ENCODE data around the gene UNC45A. TPM values are rescaled to one million over a fixed set of nuclear protein-coding genes. Genes with fewer than 3 reads are reported as not detected.
"Not testable (repeated sequence)": the region's sequence is repeated elsewhere in the genome, so short reads cannot be mapped to it uniquely, and the experiment has no call there.

The UNC45A gene
- total and polyA plus RNA-seq, 9 donors: 26.2 to 75.6 (median 53.2) TPM

DNA sequence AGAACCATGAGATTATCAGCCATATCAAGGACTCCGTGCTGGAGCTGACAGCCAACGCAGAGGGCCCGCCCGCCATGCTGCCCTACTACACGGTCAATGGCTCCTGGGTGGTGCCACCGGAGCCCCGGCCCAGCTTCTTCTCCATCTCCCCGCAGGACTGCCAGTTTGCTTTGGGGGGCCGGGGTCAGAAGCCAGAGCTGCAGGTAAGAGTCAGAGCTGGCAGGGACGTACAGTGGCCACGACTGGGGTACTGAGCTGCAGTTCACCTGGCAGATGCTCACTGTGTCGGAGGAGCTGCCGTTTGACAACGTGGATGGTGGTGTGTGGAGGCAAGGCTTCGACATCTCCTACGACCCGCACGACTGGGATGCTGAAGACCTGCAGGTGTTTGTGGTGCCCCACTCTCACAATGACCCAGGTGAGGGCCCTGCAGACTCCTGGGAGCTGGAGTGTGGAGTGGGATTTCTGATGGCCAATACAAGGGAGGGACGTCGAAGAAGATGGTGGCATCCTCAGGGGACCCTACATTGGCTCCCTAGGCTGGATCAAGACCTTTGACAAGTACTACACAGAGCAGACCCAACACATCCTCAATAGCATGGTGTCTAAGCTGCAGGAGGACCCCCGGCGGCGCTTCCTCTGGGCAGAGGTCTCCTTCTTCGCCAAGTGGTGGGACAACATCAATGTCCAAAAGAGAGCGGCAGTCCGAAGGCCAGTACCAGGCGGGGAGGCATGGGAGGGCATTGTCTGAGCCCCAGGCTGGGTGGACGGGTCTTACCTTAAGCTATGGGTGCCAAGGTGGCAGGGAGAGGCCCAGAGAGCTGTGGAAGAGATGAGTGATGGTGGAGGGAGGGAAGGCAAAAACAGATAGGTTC is 29.5 kb upstream of the UNC45A start:
- Histone ChIP-seq H3K9me3 (no peaks in the 10 kb centered on the region), H3K27ac (no peak overlapping the region), H3K27me3 (no peaks in the 10 kb centered on the region), H3K36me3 (no peaks in the 10 kb centered on the region), H3K4me3 (no peak overlapping the region), H3K4me1 (ENCODE audit: insufficient read depth) (peaks cover 2% of the 10 kb centered on the region)
- no peak for DNase-seq
- 94 to 95% (median 95%) methylated on average over 27 to 28 of the region's 28 CpGs for WGBS, 3 donors
- intact Hi-C loops (cut with DNase I): no loop called here
- TF ChIP-seq, protein P1, sequence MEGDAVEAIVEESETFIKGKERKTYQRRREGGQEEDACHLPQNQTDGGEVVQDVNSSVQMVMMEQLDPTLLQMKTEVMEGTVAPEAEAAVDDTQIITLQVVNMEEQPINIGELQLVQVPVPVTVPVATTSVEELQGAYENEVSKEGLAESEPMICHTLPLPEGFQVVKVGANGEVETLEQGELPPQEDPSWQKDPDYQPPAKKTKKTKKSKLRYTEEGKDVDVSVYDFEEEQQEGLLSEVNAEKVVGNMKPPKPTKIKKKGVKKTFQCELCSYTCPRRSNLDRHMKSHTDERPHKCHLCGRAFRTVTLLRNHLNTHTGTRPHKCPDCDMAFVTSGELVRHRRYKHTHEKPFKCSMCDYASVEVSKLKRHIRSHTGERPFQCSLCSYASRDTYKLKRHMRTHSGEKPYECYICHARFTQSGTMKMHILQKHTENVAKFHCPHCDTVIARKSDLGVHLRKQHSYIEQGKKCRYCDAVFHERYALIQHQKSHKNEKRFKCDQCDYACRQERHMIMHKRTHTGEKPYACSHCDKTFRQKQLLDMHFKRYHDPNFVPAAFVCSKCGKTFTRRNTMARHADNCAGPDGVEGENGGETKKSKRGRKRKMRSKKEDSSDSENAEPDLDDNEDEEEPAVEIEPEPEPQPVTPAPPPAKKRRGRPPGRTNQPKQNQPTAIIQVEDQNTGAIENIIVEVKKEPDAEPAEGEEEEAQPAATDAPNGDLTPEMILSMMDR (IDR thresholded peaks at IDR 0.05): no peak
- TF ChIP-seq POLR2A (IDR thresholded peaks at IDR 0.05) (no peak), EP300 (IDR thresholded peaks at IDR 0.05) (no peak)

DNA sequence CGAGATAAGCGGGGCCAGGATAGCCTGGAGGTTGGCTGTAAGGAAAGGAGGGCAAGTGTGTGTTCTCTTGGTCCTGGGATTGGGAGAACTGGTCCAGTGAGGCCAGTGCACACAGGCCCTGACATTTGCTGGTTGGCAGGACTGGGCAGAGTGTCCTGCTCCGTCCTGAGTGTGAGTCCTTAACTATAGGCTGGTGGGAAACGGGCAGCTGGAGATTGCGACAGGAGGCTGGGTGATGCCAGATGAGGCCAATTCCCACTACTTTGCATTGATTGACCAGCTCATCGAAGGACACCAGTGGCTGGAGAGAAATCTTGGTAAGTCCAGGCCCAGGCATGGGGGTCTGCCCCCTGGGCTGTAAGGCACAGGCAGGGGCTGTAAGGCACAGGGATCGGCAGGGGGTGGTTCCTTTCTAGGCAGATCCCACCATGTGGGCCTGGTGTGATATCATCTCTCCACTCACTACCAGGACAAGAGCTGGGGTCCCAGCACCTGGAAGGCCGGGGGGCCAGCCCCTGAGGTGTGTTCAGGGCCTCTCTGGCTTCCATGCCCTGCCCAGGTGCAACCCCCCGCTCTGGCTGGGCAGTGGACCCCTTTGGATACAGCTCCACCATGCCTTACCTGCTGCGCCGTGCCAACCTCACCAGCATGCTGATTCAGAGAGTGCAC is 28.8 kb upstream of the UNC45A start:
- Histone ChIP-seq H3K36me3 (no peaks in the 10 kb centered on the region), H3K27ac (no peak overlapping the region), H3K4me1 (ENCODE audit: insufficient read depth) (peaks cover 2% of the 10 kb centered on the region), H3K4me3 (no peak overlapping the region), H3K27me3 (no peaks in the 10 kb centered on the region), H3K9me3 (no peaks in the 10 kb centered on the region)
- TF ChIP-seq POLR2A (IDR thresholded peaks at IDR 0.05) (no peak), EP300 (IDR thresholded peaks at IDR 0.05) (no peak)
- TF ChIP-seq, protein P1 (IDR thresholded peaks at IDR 0.05): no peak
- WGBS, 3 donors: 93 to 95% (median 94%) methylated on average over 11 of the region's 11 CpGs
- intact Hi-C loops (cut with DNase I): no loop called here
- no peak for DNase-seq

DNA sequence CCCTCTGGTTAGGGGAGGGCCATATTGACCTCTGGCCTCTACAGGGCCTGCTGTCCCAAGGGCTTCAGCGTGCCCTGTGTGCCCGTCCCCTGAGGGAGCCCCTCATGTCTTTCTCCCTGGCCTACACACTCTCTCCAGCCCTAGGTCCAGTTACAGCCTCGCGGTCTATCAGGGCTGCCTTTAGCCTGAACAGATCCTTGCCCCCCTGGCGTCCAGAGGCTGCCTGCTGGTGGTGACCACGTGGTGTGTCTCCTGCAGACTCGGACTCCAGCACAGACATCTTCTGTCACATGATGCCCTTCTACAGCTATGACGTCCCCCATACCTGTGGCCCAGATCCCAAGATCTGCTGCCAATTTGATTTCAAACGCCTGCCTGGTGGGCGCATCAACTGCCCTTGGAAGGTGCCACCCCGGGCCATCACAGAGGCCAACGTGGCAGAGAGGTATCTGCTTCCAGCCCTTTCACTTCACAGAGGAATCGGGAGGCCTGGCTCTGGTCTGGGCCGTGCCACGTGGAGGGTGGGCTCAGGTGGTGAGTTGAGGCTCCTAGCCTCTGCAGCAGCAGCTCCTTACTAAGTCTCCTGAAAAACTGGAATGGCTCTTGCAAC is 27.9 kb upstream of the UNC45A start:
- Histone ChIP-seq H3K9me3 (no peaks in the 10 kb centered on the region), H3K4me3 (no peak overlapping the region), H3K4me1 (ENCODE audit: insufficient read depth) (no peaks in the 10 kb centered on the region), H3K36me3 (no peaks in the 10 kb centered on the region), H3K27me3 (no peaks in the 10 kb centered on the region), H3K27ac (no peak overlapping the region)
- TF ChIP-seq POLR2A (IDR thresholded peaks at IDR 0.05): no peak
- no peak for TF ChIP-seq EP300 (IDR thresholded peaks at IDR 0.05)
- TF ChIP-seq, protein P1 (IDR thresholded peaks at IDR 0.05): no peak
- intact Hi-C loops (cut with DNase I): no loop called here
- WGBS, 3 donors: 75 to 84% (median 82%) methylated on average over 15 of the region's 15 CpGs
- DNase-seq: no peak

DNA sequence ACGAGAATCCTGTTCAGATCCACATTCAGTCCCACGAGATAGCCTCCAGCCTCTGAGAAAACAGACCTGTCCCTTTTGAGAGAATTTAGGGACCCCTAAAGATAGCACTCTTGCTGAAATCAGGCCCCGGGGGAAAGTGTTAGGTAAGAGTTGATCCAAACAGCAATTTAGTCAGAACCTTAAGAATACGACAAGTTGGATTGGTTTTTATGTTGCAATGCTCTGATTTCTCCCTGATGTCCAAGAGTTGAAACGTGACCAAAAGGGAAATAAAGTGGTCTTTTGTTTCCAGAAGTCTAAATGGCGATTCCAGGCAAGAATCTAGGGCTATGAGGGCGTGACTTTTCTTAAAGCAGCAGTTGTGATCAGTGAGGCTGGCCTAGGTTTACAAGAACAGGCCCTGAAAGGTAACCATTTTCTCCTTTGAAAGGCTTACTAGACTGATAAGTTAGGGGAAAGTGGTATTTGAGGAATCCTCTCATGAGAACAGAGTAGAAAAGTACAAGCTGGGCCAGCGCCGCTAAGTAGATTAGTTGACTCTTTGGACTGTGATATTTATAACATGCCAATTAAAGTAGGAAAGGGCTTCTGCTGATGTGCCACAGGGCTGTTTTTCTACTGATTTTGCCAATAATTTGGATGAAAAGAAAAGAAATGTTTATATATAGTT is 27.1 kb upstream of the UNC45A start:
- Histone ChIP-seq H3K27me3 (no peaks in the 10 kb centered on the region), H3K27ac (no peak overlapping the region), H3K4me1 (ENCODE audit: insufficient read depth) (no peaks in the 10 kb centered on the region), H3K4me3 (no peak overlapping the region), H3K9me3 (no peaks in the 10 kb centered on the region), H3K36me3 (no peaks in the 10 kb centered on the region)
- no peak for DNase-seq
- intact Hi-C loops (cut with DNase I): no loop called here
- WGBS, 3 donors: 82 to 86% (median 84%) methylated on average over 9 of the region's 9 CpGs
- TF ChIP-seq POLR2A (IDR thresholded peaks at IDR 0.05) (no peak), EP300 (IDR thresholded peaks at IDR 0.05) (no peak)
- TF ChIP-seq, protein P1 (IDR thresholded peaks at IDR 0.05): no peak

DNA sequence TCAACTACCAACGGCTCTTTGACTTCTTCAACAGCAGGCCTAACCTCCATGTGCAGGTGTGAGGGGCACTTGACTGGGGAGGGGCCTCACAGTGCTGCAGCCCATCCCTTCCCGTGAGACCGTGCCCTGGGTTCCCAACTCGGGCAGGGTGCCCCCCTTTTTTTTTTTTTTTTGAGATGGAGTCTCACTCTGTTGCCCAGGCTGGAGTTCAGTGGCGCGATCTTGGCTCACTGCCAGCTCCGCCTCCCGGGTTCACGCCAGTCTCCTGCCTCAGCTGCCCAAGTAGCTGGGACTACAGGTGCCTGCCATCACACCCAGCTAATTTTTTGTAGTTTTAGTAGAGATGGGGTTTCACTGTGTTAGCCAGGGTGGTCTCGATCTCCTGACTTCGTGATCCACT is 25.6 kb upstream of the UNC45A start:
- H3K36me3 ChIP-seq; DNase-seq; intact Hi-C loops (cut with DNase I); H3K4me1 ChIP-seq (ENCODE audit: insufficient read depth); H3K4me3 ChIP-seq; H3K9me3 ChIP-seq; H3K27me3 ChIP-seq; H3K27ac ChIP-seq: not testable (repeated sequence)
- WGBS, 3 donors: 76 to 79% (median 77%) methylated on average over 11 of the region's 11 CpGs

Measured in ovary (tissue), 9 donors.